Natural killer cell (primary cell): ENCODE results near the gene S100A9. TPM values are rescaled to one million over a fixed set of nuclear protein-coding genes. Genes with fewer than 3 reads are reported as not detected.
A peak's percentile ranks its signal among the peaks of the same experiment; 100 is the strongest.

ENCODE experiments used
- ATAC-seq, 3 donors: fragments of 150-1000 bp in 2 of 3; fragments of 200-7000 bp in 1 of 3; cut with Tn5 transposase; 1 replicate in 1 of 3; 2 replicates in 2 of 3; pipeline ENCODE4 v1.10.0; 2021; ENCODE audit warnings: mild to moderate bottlenecking in 2 of 3, moderate library complexity in 2 of 3
- DNase-seq, 2 donors: peaks; one replicate each; pipeline versions ENCODE4 v3.0.0 to v3.0.0-alpha.2; 2013 to 2021; ENCODE audit warnings: mixed read lengths in 1 of 2
- H3K27ac ChIP-seq: one replicate; pipeline ENCODE4 v1.5.1; 2013; ENCODE audit warnings: mild to moderate bottlenecking, low read length
- H3K27me3 ChIP-seq: one replicate; pipeline ENCODE4 v1.6.1; 2013; ENCODE audit warnings: low read length; ENCODE audit not compliant: control insufficient read depth, insufficient read depth
- H3K36me3 ChIP-seq: one replicate; pipeline ENCODE4 v1.6.1; 2013; ENCODE audit warnings: low read length; ENCODE audit not compliant: control insufficient read depth, insufficient read depth
- H3K4me1 ChIP-seq: one replicate; pipeline ENCODE4 v1.6.1; 2013; ENCODE audit warnings: low read length; ENCODE audit not compliant: control insufficient read depth, insufficient read depth
- H3K4me3 ChIP-seq: one replicate; pipeline ENCODE4 v1.5.1; 2013; ENCODE audit warnings: low read length
- H3K9me3 ChIP-seq: one replicate; pipeline ENCODE4 v1.6.1; 2013; ENCODE audit warnings: low read length; ENCODE audit not compliant: control insufficient read depth, insufficient read depth
- H3K27ac Mint-ChIP-seq, 2 donors: one replicate each; pipeline ENCODE4 v1.8.0; 2022; ENCODE audit warnings: mild to moderate bottlenecking in 2 of 2, mixed read lengths in 2 of 2, moderate library complexity in 1 of 2
- H3K27me3 Mint-ChIP-seq, 2 donors: one replicate each; pipeline ENCODE4 v1.8.0; 2022; ENCODE audit warnings: low read depth in 2 of 2, mixed read lengths in 2 of 2
- H3K36me3 Mint-ChIP-seq: one replicate; pipeline ENCODE4 v1.8.0; 2022; ENCODE audit warnings: mixed read lengths
- H3K4me1 Mint-ChIP-seq, 2 donors: one replicate each; pipeline ENCODE4 v1.8.0; 2022; ENCODE audit warnings: mixed read lengths in 2 of 2
- H3K4me3 Mint-ChIP-seq: one replicate; pipeline ENCODE4 v1.8.0; 2022; ENCODE audit warnings: mild to moderate bottlenecking, moderate library complexity, mixed read lengths
- H3K9me3 Mint-ChIP-seq, 2 donors: one replicate each; pipeline ENCODE4 v1.8.0; 2022; ENCODE audit warnings: mixed read lengths in 2 of 2
- WGBS: methylation state at CpG from one replicate; pipeline ENCODE4 v1.1.7; 2013; ENCODE audit warnings: missing lambda C conversion rate; ENCODE audit not compliant: insufficient coverage; 5-methylcytosine and 5-hydroxymethylcytosine counted together
- intact Hi-C: fragments of 100-400 bp; cut with micrococcal nuclease; formaldehyde crosslinking; loops from one replicate; pipeline ENCODE4 v1.14.2; 2022
- total RNA-seq, 4 donors: library from RNA; stranded (reverse); fragments of 120-200 nt in 1 of 4; gene quantifications; one replicate each; pipeline versions ENCODE4 v1.2.3 to v1.2.4, GENCODE V29; 2013 to 2022
- TF ChIP-seq, protein P1 (sequence below): fragments of 200-600 bp; IDR thresholded peaks from one replicate; pipeline ENCODE4 v1.8.0; 2022; ENCODE audit warnings: antibody characterized with exemption

The S100A9 gene
- total RNA-seq, 3 donors from 2014 or later (not counting 1 experiment from before 2014, with no cell fraction given), result 13.1 to 334 (median 116) TPM

DNA sequence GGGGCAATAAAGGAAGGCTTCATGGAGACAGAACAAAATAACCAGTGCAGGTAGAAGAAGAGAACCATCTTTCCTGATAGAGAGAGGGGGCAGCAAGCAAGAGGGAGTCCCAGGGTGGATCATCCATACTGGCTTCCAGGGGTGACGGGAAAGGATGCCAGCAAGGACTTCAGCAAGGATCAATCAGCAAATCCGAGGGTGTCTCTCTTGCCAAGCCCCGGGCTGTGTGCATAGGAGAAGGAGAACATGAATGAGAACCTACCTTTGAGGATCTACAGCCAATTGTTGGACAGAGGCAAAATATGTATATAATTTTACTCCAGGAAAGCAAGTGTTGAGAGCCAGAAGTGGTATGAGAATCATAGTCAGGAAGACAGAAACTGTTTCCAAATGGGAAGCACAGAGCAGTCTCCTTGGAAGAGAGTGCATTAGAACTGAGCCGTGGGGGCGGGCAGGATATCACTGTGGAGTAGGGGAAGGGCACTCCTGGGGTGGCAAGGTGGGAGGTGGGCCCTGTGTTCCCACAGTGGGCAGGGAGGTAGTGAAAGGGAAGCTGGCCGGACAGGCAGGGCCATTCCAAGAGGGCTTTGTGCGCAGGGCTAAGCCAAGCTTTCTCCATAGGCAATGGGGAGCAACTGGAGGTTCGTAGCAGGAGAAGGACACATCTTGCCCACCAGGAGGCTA is 1.1 kb upstream of the S100A9 start:
- Histone ChIP-seq H3K36me3 (no peaks in the 10 kb centered on the region), H3K9me3 (no peaks in the 10 kb centered on the region), H3K27me3 (no peaks in the 10 kb centered on the region), H3K4me3 (no peak overlapping the region), H3K4me1 (peaks cover 7% of the 10 kb centered on the region), H3K27ac (no peak overlapping the region)
- Mint-ChIP-seq H3K27ac (no peak overlapping the region), H3K9me3 (no peaks in the 10 kb centered on the region), H3K4me3 (no peak overlapping the region), H3K27me3 (peaks cover 5 to 18% of the 10 kb centered on the region in 2 donors), H3K4me1 (peaks cover 0 to 8% of the 10 kb centered on the region in 2 donors), H3K36me3 (no peaks in the 10 kb centered on the region)
- ATAC-seq, result no peak
- DNase-seq, result no peak
- TF ChIP-seq, protein P1, sequence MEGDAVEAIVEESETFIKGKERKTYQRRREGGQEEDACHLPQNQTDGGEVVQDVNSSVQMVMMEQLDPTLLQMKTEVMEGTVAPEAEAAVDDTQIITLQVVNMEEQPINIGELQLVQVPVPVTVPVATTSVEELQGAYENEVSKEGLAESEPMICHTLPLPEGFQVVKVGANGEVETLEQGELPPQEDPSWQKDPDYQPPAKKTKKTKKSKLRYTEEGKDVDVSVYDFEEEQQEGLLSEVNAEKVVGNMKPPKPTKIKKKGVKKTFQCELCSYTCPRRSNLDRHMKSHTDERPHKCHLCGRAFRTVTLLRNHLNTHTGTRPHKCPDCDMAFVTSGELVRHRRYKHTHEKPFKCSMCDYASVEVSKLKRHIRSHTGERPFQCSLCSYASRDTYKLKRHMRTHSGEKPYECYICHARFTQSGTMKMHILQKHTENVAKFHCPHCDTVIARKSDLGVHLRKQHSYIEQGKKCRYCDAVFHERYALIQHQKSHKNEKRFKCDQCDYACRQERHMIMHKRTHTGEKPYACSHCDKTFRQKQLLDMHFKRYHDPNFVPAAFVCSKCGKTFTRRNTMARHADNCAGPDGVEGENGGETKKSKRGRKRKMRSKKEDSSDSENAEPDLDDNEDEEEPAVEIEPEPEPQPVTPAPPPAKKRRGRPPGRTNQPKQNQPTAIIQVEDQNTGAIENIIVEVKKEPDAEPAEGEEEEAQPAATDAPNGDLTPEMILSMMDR, result no peak
- intact Hi-C loops, result no loop called here
- WGBS, result 90% methylated on average over 8 of the region's 8 CpGs

DNA sequence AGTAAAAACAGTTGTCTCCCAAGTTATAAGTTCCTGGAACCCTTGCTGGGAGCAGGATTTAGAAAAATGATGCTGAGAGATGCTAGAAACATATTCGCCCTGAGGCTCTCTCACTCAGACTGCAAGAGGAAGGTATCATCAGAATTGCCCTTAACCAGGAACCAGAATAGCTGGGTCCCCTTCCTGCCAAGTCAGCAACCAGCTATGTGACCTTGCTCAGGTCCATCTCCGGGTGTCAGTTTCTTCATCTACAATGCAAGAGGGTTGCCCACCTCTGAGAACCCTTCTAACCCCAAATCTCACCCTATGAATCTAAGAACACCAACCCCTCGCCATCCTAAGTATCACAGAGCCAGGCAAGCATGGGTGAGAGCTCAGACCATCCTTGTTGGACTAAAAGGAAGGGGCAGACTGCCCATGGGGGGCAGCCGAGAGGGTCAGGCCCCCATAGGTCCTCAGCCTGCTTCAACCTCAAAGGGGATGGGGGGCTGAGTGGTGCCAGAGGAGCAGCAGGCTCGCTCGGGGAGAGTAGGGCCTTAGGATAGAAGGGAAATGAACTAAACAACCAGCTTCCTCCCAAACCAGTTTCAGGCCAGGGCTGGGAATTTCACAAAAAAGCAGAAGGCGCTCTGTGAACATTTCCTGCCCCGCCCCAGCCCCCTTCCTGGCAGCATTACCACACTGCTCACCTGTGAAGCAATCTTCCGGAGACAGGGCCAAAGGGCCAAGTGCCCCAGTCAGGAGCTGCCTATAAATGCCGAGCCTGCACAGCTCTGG is 390 bp upstream of the S100A9 start:
- Histone ChIP-seq H3K27ac (no peak overlapping the region), H3K4me1 (peaks cover 7% of the 10 kb centered on the region), H3K36me3 (no peaks in the 10 kb centered on the region), H3K4me3 (no peak overlapping the region), H3K9me3 (no peaks in the 10 kb centered on the region), H3K27me3 (no peaks in the 10 kb centered on the region)
- ATAC-seq (peak in 1 of 3 donors; percentile 35), DNase-seq (peak in 1 of 2 donors; percentile 14)
- H3K4me3 Mint-ChIP-seq, result no peak overlapping the region
- WGBS, result 35% methylated on average over 10 of the region's 10 CpGs
- TF ChIP-seq, protein P1, result no peak
- H3K9me3 Mint-ChIP-seq, result no peaks in the 10 kb centered on the region
- H3K36me3 Mint-ChIP-seq, result no peaks in the 10 kb centered on the region
- H3K27me3 Mint-ChIP-seq, result peaks cover 5 to 18% of the 10 kb centered on the region in 2 donors
- no peak overlapping the region for H3K27ac Mint-ChIP-seq
- intact Hi-C loops, result no loop called here
- peaks cover 0 to 8% of the 10 kb centered on the region in 2 donors for H3K4me1 Mint-ChIP-seq

DNA sequence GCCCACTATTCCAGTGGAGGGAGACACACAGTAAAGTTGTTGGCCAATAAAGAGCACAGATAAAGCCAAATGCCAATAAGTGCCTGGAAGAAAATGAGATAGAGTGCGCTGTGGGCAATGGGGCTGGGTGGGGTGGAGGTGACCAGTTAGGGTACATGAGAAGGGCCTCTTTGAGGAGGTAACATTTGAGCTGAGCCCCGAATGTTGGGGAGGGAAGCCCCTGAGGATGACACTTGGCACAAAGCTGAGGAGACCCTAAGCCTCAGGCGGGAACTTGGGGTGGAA is 979 bp downstream of the S100A9 start:
- TF ChIP-seq, protein P1, result no peak

More for the DNA sequence above, 979 bp downstream of the S100A9 start:
- Histone ChIP-seq H3K36me3 (no peaks in the 10 kb centered on the region), H3K9me3 (no peaks in the 10 kb centered on the region), H3K27ac (no peak overlapping the region), H3K27me3 (no peaks in the 10 kb centered on the region), H3K4me3 (no peak overlapping the region), H3K4me1 (peaks cover 7% of the 10 kb centered on the region)
- no peaks in the 10 kb centered on the region for H3K36me3 Mint-ChIP-seq
- 86% methylated on average over 3 of the region's 3 CpGs for WGBS
- no peak overlapping the region for H3K4me3 Mint-ChIP-seq
- intact Hi-C loops, result no loop called here
- H3K9me3 Mint-ChIP-seq, result no peaks in the 10 kb centered on the region
- ATAC-seq (no peak), DNase-seq (no peak)
- no peak overlapping the region for H3K27ac Mint-ChIP-seq
- H3K4me1 Mint-ChIP-seq, result peaks cover 0 to 8% of the 10 kb centered on the region in 2 donors
- peaks cover 12 to 14% of the 10 kb centered on the region in 2 donors for H3K27me3 Mint-ChIP-seq
